A172 (cell line): ENCODE results near the gene NF1. TPM values are rescaled to one million over a fixed set of nuclear protein-coding genes. Genes with fewer than 3 reads are reported as not detected.
A peak's percentile ranks its signal among the peaks of the same experiment; 100 is the strongest.
"Not testable (repeated sequence)": the region's sequence is repeated elsewhere in the genome, so short reads cannot be mapped to it uniquely, and the experiment has no call there.

Experiments
- DNase-seq: peaks from one replicate; pipeline ENCODE4 v3.0.0-alpha.2; 2015; ENCODE audit warnings: low spot score
- total RNA-seq: library from RNA; depleted of rRNA; stranded (reverse); fragments of >200 nt; shearing (Covaris generic); gene quantifications from 2 replicates; pipeline ENCODE4 v1.2.3, GENCODE V29; 2014

The NF1 gene
- total RNA-seq, 1 experiment from 2014 or later = 32.7 TPM

GRCh38 chr17:31327534-31328159 lies 232.9 kb downstream of the NF1 start:
- DNase-seq = peak; percentile 85

DNA sequence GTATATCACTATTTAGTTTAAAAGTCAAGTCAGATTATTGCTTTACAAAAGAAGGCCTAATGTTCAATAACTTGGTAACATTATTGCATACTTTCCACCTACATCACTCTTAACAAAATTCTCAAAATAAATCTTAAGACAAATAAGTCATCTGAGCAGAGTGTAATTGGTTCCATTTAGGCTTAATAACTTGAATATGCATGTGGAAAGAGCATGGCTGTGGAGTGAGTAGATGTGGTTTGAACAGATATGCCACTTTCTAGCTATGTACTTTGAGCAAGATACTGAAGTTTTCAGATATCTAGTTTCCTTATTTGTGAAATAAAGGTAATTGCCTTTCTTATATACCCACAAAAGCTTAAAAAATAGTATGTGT lies 233.4 kb downstream of the NF1 start:
- no peak for DNase-seq

DNA sequence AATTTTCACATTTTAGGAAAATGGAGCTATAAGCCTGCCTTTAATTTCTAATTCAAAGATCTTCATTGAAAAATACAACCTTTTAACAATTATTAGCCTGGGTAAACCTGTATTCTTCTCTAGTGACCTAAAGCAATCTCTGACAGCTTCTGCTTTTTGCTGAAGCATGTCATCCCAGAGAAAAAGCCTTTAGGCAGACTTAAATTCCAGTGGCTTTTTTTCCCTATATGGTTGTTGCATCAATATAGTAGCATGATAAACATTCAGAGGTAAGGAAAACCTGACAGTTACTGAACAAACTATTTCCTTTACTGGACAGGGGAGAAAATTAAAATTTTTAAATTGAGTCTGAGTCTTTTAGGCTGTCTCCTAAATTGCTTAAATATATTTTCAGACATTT lies 234.4 kb downstream of the NF1 start:
- no peak for DNase-seq

DNA sequence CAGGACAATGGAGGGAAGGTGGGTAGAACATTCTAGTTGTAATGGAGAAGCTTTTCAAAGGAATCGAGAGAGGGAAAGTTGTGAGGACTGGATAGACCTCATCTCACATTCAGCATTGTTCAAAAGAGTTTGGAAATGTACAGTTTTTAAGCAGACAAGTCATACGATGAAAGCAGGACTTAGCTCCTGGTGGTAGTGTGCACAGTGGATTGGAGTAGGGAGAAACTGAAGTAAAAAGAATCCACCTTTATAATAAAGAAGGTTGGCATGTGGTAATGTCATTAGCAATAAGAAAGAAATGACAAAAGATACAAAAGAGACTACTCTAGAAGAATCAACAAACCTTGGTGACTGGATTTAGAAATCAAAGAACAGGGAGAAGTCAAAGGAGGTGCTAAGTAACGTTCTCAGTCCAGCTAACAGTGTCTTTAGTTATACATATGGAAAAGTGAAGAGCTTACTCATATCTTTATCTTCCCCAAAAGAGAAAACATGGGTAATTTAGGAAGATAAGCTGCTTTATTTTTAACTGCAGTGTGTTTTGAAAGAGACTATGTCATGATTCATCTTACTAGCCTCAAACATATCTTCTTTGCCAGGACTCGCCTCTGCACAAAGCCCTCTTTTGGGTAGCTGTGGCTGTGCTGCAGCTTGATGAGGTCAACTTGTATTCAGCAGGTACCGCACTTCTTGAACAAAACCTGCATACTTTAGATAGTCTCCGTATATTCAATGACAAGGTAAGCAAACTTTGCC lies 245.3 kb downstream of the NF1 start:
- peak; percentile 84 for DNase-seq

- not testable (repeated sequence) for DNase-seq
Observed at GRCh38 chr17:31345191-31345747, 250.5 kb downstream of the NF1 start.

- DNase-seq = no peak
Observed at GRCh38 chr17:31349454-31349853, 254.7 kb downstream of the NF1 start.

DNA sequence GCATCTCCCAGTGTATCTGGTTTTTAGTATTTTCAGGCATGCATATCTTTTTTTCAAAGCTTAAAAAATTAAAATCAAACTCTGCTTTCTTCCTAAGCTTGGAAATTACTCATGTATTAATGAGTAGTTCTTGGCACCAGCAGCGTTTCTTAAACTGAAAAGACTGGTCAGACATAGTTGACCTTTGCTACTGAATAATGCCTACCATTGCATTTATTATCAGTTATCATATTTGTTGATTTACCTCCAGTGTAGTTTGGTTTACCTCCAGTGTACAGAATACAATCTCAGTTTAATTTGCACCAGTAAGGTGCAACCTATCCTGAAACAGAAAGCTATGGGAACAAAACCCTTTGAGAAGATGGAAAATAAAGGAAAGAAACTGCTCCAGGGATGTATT lies 261.2 kb downstream of the NF1 start:
- DNase-seq = no peak

DNA sequence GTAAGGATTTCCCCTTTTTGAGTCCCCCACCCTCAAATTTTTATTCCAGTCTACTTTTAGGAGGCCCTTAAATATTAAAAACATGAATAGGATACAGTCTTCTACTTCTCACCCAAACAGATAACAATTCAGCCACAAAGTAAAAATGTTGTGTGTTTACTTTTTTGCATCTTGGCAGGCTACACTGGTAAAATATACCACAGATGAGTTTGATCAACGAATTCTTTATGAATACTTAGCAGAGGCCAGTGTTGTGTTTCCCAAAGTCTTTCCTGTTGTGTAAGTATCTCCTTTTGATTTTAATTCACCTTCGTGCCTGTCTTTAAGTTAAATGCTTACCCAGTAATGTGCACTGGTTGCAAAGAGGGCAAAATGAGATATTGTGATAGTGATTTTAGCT lies 262.3 kb downstream of the NF1 start:
- no peak for DNase-seq

GRCh38 chr17:31357839-31358394 lies 263.1 kb downstream of the NF1 start:
- DNase-seq = no peak

DNA sequence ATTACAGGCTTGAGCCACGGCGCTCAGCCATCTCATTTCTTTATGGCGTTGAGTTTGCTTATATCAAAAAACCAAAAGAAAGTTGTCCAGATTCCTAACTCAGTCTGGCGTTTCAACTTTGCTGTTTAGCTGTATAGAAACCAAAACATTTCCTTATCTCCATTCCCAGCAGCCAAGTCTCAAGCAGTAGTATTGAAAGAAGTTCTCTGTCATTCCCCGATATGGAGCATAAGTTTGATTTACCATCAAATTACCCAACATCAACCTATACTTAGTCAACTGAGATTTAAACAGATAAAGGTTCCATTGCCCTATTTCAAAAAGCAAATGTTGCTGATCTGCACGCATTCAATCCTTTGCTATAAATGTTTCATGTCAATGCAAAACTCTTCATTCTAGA lies 269.2 kb downstream of the NF1 start:
- DNase-seq = no peak

DNA sequence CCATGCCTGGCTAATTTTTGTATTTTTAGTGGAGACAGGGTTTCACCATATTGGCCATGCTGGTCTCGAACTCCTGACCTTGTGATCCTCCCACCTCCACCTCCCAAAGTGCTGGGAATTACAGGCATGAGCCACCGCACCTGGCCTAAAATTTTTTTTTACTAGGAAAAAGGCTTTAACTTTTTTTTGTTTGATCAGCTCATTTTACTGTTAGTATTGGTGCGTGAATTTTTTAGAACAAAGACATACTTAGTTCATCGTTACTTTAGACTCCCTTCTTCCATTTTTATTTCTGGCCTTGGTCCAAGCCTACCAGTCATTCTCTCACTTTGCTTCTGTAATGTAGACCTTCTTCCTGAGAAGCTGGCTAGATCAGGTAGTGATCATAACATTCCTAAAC lies 271.3 kb downstream of the NF1 start:
- no peak for DNase-seq

GRCh38 chr17:31369266-31369665 lies 274.5 kb downstream of the NF1 start:
- no peak for DNase-seq

DNA sequence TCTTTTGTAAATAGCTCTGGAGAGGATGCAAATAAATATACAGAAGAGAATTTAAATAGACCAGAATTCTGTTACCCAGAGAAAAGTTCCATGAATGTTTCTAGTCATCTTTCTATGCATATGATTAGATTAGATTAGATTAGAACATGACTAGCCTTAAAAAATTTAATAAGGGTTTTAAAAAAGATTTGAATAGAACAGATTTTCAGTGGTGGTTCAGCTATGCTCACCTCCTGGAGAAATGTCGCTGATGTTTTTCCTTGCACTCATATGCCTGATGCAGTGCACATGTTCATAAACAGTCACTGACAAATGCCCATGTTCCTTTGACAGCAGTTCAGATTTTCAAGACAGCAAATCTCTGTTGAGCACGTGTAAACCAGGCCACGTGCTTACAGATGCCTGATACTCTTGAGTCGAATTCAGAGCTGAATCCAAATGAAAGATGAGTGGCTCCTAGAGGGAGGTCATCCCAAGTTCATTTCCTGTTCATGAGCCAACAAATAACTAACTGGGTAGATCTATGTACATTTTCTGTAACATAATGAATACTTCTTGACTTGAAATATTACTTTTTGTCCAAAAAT lies 276.8 kb downstream of the NF1 start:
- peak; percentile 9 for DNase-seq

GRCh38 chr17:31373150-31374093 lies 278.6 kb downstream of the NF1 start:
- DNase-seq = peak; percentile 65

GRCh38 chr17:31374094-31374447 lies 279.3 kb downstream of the NF1 start:
- DNase-seq = no peak

DNA sequence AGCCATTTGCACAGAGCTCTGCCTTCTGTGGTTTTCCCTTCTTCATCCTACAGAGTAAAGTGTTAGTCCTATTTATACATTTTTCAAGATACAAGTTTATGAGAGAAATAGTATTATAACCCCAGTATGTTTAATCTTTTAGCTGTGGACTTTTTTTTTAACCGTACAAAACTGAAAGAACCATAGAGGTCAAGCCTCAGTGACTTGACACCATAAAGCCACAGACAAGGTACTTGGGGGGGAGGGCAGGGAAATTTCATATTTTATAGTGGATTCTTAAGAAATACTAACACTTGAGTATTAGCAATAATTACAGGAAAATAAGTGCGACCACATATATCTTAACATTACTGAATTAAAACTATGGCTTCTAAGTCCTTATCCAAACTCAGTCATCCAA lies 279.7 kb downstream of the NF1 start:
- DNase-seq = no peak

DNA sequence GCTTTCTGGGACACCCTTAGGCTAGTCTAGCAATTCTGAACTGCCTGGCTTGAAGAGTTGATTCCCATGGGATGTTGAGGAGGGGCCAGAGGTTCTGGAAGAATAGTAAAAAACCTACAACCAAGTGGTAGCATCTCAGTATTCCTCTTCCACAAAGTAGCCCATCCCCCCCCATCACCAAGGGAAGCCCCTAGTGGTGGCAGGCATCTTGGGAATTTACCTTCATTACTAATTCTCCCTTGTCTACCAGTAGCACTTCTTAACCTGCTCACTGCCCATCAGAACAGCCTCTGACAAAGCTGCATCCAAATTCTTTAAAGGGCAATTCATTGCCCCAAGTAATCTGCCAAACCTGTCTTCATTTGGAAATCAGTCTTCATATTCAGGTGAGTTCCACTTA lies 283.9 kb downstream of the NF1 start:
- no peak for DNase-seq

GRCh38 chr17:31379597-31380205 lies 284.9 kb downstream of the NF1 start:
- DNase-seq = no peak

- DNase-seq = no peak
Observed at GRCh38 chr17:31381165-31381668, 286.4 kb downstream of the NF1 start.

DNA sequence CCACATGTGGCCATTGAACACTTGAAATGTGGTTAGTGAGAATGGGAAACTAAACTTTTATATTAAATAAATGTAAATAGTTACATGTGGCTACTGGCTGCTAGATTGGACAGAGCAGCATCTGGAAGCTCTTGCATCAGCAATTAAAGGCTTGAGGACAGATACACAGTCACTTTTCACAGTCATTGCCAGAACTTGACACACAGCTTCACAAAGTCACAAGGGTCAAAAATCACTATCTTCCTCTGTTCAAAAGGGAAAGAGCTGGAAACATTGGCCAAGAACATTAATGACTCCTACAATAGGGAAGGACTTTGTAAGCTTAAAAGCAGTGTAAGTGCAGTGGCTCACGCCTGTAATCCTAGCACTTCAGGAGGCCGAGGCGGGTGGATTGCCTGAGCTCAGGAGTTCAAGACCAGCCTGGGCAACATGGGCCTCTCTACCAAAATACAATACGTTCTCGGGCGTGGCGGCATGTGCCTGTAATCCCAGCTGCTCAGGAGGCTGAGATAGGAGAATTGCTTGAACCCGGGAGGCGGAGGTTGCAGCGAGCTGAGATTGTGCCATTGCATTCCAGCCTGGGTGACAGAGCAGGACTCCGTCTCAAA lies 288.0 kb downstream of the NF1 start:
- DNase-seq = not testable (repeated sequence)
